Stimulated activated CD4-positive, alpha-beta T cell treated with anti-CD3 and anti-CD28 coated beads, Interleukin-12 subunit alpha, Interleukin-12 subunit beta, amount 100 ng/mL, for 4 hours (primary cell): ENCODE results near the gene ANKIB1.
"Not testable (repeated sequence)": the region's sequence is repeated elsewhere in the genome, so short reads cannot be mapped to it uniquely, and the experiment has no call there.

Experiments used
- DNase-seq: peaks from one replicate; pipeline ENCODE4 v3.0.0-alpha.2; 2020

The ANKIB1 gene

GRCh38 chr7:92331508-92331907, 85.7 kb downstream of the ANKIB1 start:
- DNase-seq = no peak

GRCh38 chr7:92332782-92333181, 87.0 kb downstream of the ANKIB1 start:
- DNase-seq = no peak

GRCh38 chr7:92333866-92334265, 88.1 kb downstream of the ANKIB1 start:
- DNase-seq = no peak

- no peak for DNase-seq
Measured at GRCh38 chr7:92335574-92335973, 89.8 kb downstream of the ANKIB1 start.

GRCh38 chr7:92336662-92337340, 91.0 kb downstream of the ANKIB1 start:
- DNase-seq = no peak

- DNase-seq = no peak
Measured at GRCh38 chr7:92340016-92340415, 94.2 kb downstream of the ANKIB1 start.

DNA sequence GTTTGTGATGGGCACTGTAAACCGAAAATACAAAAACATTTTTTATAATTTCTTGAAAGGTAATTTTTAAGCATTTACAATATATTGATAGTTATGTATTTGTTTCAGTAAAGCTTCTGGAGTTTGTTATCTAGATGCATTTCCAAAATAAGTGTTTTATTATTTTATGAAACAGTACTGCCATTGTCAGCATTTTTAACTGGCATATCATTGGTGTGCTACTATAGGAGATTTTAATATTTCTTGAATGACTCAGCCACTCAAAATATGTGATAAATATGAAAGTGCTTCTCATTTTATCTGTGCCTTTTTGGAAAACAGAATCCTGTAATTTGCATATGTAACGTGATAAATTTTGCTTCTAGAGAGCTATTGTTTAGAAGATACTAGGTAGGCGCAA, 97.9 kb downstream of the ANKIB1 start:
- no peak for DNase-seq

DNA sequence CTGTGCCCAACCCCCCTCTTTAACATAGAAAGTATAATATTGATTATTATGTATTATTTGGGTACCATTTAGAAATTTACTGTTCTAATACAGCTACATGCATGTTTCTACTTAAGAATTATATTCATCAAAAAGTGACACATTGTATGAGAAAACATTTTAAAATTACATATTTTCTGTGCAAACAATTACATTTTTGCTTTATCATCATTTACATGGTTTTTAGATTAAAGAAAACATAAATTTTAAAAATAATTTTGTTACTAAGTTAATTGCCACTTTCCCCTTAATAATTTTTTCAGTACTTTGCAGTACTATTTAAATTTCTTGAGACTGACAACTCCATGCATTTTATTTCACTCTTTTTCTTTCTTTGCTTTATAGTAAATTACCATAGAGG, 106.2 kb downstream of the ANKIB1 start:
- DNase-seq = no peak

GRCh38 chr7:92354214-92354613, 108.4 kb downstream of the ANKIB1 start:
- no peak for DNase-seq

DNA sequence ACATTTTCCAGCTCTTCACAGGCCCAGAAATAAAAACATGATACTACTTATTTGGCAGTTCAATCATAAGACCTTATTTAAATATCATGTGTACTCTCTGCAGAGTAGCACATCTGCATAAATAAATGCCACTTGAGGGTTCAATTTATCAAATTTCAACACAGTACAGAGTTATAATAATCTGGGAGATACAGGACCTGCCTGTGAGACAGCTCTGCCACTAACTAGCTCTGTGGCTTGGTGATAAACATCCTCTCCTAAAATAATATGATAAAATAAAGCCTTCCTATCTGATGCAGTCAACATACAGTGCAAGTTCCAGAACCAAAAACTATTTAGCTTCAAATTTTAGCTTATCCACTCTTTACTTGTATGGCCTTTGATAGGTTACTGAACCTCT, 110.6 kb downstream of the ANKIB1 start:
- no peak for DNase-seq

- no peak for DNase-seq
Measured at GRCh38 chr7:92357260-92357659, 111.5 kb downstream of the ANKIB1 start.

GRCh38 chr7:92359179-92359578, 113.4 kb downstream of the ANKIB1 start:
- not testable (repeated sequence) for DNase-seq

GRCh38 chr7:92359801-92360200, 114.0 kb downstream of the ANKIB1 start:
- no peak for DNase-seq

DNA sequence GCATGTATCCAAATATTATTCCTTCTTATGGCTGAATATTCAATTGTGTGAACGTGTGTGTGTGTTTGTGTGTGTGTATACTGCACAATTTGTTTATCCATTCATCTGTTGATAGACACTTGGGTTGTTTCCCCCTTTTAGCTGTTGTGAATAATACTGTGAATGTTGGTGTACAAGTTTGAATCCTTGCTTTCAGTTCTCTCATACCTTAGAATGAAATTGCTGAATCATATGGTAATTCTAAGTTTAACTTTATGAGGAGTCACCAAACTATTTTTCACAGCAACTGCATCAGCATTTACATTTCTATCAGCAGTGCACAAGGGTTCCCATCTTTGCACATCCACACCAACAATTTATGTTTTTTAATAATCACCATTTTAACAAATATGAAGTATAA, 114.6 kb downstream of the ANKIB1 start:
- no peak for DNase-seq

DNA sequence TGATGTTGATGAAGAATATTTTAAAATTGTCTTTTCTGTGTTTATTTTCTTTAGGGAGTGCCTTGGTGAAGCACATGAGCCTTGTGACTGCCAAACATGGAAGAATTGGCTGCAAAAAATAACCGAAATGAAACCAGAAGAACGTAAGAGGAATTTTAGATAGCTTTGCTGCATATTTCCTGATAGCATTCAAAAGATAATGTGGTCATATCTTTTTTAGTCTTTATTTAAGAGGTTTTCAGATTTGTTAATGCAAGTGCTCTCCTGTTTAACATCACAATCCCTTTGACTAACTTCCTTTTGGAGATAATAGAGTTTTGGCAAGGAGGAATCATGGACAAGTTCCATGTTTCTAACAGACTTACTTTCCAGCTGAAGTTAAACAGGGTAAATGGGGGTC, 116.4 kb downstream of the ANKIB1 start:
- no peak for DNase-seq

GRCh38 chr7:92366730-92367129, 121.0 kb downstream of the ANKIB1 start:
- no peak for DNase-seq

GRCh38 chr7:92368741-92369140, 123.0 kb downstream of the ANKIB1 start:
- DNase-seq = no peak

DNA sequence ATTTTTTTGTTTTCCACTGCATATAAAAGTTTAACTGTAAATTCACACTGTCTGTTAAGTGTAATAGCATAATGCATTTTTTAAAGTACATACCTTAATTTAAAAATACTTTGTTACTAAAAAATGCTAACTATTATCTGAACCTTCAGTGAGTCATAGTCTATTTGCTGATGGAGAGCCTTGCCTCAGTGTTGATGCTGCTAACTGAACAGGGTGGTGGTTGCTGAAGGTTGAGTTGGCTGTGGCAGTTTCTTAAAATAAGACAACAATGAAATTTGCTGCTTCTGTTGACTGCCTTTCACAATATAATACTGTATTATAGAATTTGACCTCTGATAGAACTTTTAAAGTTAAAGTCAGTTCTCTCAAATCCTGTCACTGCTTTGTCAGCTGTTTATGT, 129.2 kb downstream of the ANKIB1 start:
- DNase-seq = no peak

- DNase-seq = no peak
Measured at GRCh38 chr7:92391071-92391470, 145.3 kb downstream of the ANKIB1 start.

GRCh38 chr7:92397542-92397941, 151.8 kb downstream of the ANKIB1 start:
- DNase-seq = no peak

- DNase-seq = no peak
Measured at GRCh38 chr7:92400013-92400412, 154.2 kb downstream of the ANKIB1 start.

DNA sequence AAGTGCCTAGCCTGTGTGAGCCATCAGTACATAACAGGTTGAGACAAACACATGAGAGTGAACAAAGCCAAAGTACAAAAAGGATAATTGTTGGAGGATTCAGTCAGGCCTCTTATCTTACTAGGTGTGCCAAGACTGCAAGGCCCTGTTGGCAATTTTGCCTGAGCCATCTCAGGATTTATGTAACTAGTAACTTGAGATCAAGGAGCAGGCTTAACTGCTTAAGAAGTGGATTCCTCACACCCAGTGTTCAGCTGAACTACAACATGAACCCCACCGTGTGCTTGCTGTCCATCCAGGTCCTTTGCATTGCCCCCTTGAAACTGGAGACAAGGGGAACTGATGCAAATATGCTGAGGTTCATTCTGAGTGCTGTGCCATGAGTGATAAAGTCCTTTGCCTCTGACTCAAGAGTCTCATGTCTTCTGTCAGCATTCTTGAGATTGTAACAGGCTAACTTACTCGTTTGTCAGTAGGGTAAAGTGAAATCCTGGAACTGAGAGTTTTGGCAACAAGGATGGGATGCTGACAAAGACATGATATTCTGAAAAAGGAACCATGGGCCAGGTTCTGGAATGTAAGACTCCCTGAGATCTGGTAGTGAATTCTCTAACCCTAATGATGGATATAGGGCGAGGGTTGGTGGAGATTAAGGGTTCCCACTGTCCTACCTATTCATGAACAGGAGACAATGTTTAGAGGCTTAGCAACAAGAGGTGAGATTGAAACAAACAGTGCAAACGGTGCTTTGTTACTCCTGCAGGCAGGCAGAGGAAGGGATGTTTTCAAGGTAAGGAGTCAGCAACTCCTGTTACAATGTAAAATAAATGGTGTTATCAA, 157.4 kb downstream of the ANKIB1 start:
- no peak for DNase-seq

GRCh38 chr7:92403760-92404074, 157.9 kb downstream of the ANKIB1 start:
- DNase-seq = no peak

GRCh38 chr7:92404170-92404614, 158.4 kb downstream of the ANKIB1 start:
- no peak for DNase-seq

GRCh38 chr7:92409357-92409756, 163.6 kb downstream of the ANKIB1 start:
- DNase-seq = no peak
